Glutamatergic neuron (in vitro differentiated cells): Measurements from ENCODE around the gene NPFF. TPM values are rescaled to one million over a fixed set of nuclear protein-coding genes. Genes with fewer than 3 reads are reported as not detected.

Experiments
- DNase-seq: peaks from one replicate; pipeline ENCODE4 v3.0.0; 2022
- H3K27ac Mint-ChIP-seq: one replicate; pipeline ENCODE4 v1.8.0; 2020; ENCODE audit warnings: mild to moderate bottlenecking, mixed read lengths, inconsistent platforms; ENCODE audit not compliant: unreplicated experiment
- H3K27me3 Mint-ChIP-seq: one replicate; pipeline ENCODE4 v1.8.0; 2020; ENCODE audit warnings: mild to moderate bottlenecking, moderate library complexity, mixed read lengths, inconsistent platforms; ENCODE audit not compliant: unreplicated experiment
- H3K36me3 Mint-ChIP-seq: one replicate; pipeline ENCODE4 v1.8.0; 2020; ENCODE audit warnings: mild to moderate bottlenecking, mixed read lengths, inconsistent platforms; ENCODE audit not compliant: unreplicated experiment
- H3K4me1 Mint-ChIP-seq: one replicate; pipeline ENCODE4 v1.8.0; 2020; ENCODE audit warnings: mild to moderate bottlenecking, low read depth, mixed read lengths, inconsistent platforms; ENCODE audit not compliant: unreplicated experiment
- H3K4me3 Mint-ChIP-seq: one replicate; pipeline ENCODE4 v1.8.0; 2020; ENCODE audit warnings: mild to moderate bottlenecking, mixed read lengths, inconsistent platforms; ENCODE audit not compliant: unreplicated experiment
- H3K9me3 Mint-ChIP-seq: one replicate; pipeline ENCODE4 v1.8.0; 2020; ENCODE audit warnings: mild to moderate bottlenecking, moderate library complexity, mixed read lengths, inconsistent platforms; ENCODE audit not compliant: unreplicated experiment
- CTCF ChIP-seq: fragments of 200-600 bp; sonication (generic); IDR thresholded peaks from one replicate; pipeline ENCODE4 v1.5.0; 2021; ENCODE audit not compliant: partially characterized antibody, unreplicated experiment
- total RNA-seq: library from RNA; stranded (reverse); fragmentation: NEBNext Ultra II Directional; extraction: Animal tissue kit (Norgen Biotek cat#: 25700); gene quantifications from one replicate; pipeline ENCODE4 v1.2.1, GENCODE V29; 2021; ENCODE audit not compliant: unreplicated experiment

The NPFF gene
- total RNA-seq, 1 donor from 2014 or later: not detected

- Mint-ChIP-seq H3K4me3 (no peak overlapping the region), H3K4me1 (peaks cover 12% of the 10 kb centered on the region), H3K9me3 (peaks cover 3% of the 10 kb centered on the region), H3K27ac (peak overlapping the region; percentile 64), H3K36me3 (no peaks in the 10 kb centered on the region), H3K27me3 (peaks cover 7% of the 10 kb centered on the region)
- DNase-seq: no peak
- TF ChIP-seq CTCF: no peak
These were observed 1.5 kb downstream of the NPFF start for GRCh38 chr12:53505555-53506449.

GRCh38 chr12:53505086-53505485 lies 2.2 kb downstream of the NPFF start:
- peak overlapping the region; percentile 64 for H3K27ac Mint-ChIP-seq
- no peak for DNase-seq
- peaks cover 11% of the 10 kb centered on the region for H3K27me3 Mint-ChIP-seq
- no peaks in the 10 kb centered on the region for H3K36me3 Mint-ChIP-seq
- H3K4me3 Mint-ChIP-seq: no peak overlapping the region
- no peak for TF ChIP-seq CTCF
- peaks cover under 1% of the 10 kb centered on the region for H3K9me3 Mint-ChIP-seq
- peaks cover 12% of the 10 kb centered on the region for H3K4me1 Mint-ChIP-seq

DNA sequence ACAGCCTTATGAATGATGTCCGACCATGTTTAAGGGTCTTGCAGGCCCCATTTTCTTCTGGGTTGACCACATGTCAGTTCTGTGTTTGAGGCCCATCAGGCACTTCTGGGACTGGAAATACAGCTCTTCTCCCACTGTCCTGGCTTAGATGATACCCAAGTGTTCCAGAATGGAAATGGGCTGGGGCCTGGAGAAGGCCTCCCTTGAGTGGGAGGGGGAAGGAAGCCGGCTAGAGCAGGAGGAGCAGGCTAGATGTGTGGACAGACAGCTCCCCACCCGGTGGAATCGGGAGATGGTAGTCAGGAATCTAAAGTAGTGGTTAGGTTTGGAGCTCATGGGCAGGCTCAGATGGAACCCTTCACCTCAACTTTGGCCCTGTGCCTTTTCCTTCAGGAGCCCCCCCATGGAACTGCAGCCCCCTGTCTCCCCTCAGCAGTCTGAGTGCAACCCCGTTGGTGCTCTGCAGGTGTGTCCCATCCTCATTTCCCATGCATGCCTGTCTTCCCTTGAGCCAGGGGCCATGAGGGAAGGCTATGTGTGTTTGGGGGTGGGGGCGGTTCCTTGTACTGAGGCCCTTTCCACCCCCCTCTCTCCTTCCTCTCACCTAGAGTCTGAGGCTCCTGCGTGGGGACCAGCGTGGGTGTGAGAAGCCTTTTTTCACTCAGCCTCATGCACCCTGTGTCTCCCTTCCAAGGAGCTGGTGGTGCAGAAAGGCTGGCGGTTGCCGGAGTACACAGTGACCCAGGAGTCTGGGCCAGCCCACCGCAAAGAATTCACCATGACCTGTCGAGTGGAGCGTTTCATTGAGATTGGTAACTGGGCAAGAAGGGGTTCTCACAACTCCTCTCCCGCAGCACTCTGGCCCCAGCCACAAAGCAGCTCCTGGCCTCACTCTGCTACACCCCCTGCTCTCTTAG lies 3.0 kb downstream of the NPFF start:
- Mint-ChIP-seq H3K4me1 (peaks cover 15% of the 10 kb centered on the region), H3K27me3 (peaks cover 16% of the 10 kb centered on the region), H3K9me3 (peaks cover 4% of the 10 kb centered on the region), H3K4me3 (no peak overlapping the region), H3K36me3 (no peaks in the 10 kb centered on the region), H3K27ac (no peak overlapping the region)
- no peak for DNase-seq
- TF ChIP-seq CTCF: no peak

DNA sequence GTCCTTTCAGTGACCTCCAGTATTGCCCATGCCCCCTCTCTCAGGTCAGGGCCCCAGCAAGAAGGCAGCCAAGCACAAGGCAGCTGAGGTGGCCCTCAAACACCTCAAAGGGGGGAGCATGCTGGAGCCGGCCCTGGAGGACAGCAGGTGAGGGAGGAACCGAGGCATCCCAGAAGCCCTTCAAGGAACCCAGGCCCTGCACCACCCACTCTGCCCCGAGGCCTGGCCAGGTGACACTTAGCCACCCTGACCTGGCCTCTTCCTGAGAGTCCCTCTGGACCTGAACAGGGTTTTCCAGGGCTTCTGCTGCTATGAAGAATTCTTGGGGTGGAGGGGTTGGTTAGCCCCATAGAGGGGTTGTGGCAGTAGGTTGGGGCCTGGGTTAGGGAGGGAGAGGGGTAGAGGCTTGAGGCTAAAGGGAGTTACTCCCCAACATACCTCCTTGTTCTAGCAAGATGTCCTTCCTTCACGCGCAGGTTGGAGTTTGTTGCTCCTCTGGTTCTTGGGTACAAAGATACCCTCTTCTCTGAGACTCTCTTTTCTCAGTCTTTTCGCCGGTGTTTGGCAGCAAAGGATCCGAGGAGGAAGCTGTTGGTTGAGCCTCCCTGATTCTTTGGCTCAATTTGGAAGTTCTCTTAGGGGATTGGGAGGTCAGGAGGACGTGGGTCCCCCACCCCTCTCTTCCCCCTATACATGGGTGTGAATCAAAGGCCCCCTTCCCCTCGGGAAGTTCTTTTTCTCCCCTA lies 4.1 kb downstream of the NPFF start:
- Mint-ChIP-seq H3K27me3 (peaks cover 26% of the 10 kb centered on the region), H3K36me3 (no peaks in the 10 kb centered on the region), H3K27ac (no peak overlapping the region), H3K9me3 (peaks cover 13% of the 10 kb centered on the region), H3K4me3 (no peak overlapping the region), H3K4me1 (peaks cover 16% of the 10 kb centered on the region)
- TF ChIP-seq CTCF: no peak
- no peak for DNase-seq
